ENCODE data around the gene ENOX1.

- TF ChIP-seq CTCF (IDR thresholded peaks at IDR 0.05) (no peak), POLR2A (IDR thresholded peaks at IDR 0.05; ENCODE audit: low read length) (no peak), CBX8 (IDR thresholded peaks at IDR 0.05) (no peak), RFX5 (IDR thresholded peaks at IDR 0.05) (no peak), BHLHE40 (IDR thresholded peaks at IDR 0.05; ENCODE audit: low read depth, low read length) (no peak), SMC3 (IDR thresholded peaks at IDR 0.05) (no peak), RAD21 (conservative IDR thresholded peaks at IDR 0.05 in 1 of 2, IDR thresholded peaks at IDR 0.05 in 1 of 2) (no peak), HOXB5 (CRISPR knock-in tag; IDR thresholded peaks at IDR 0.05) (no peak)
Measured at GRCh38 chr13:43769529-43769928, 17.2 kb downstream of the ENOX1 start.
